HAP-1 (cell line): Measurements from ENCODE around the gene FABP1.
A peak's percentile ranks its signal among the peaks of the same experiment; 100 is the strongest.

Source experiments
- DNase-seq, 2 experiments: peaks; one replicate each; pipeline ENCODE4 v3.0.0-alpha.2; 2016 to 2020; ENCODE audit warnings: low spot score in 2 of 2
- H3K27me3 ChIP-seq: fragments of 250-450 bp; sonication (Bioruptor Pico); 2 replicates; pipeline ENCODE4 v1.5.1; 2020; ENCODE audit warnings: low read depth, mild to moderate bottlenecking, moderate library complexity
- H3K36me3 ChIP-seq: fragments of 250-450 bp; sonication (Bioruptor Pico); replicated peaks from 2 replicates; pipeline ENCODE4 v1.5.1; 2020; ENCODE audit warnings: mild to moderate bottlenecking
- H3K4me1 ChIP-seq: fragments of 250-450 bp; sonication (Bioruptor Pico); 2 replicates; pipeline ENCODE4 v1.5.1; 2020; ENCODE audit warnings: mild to moderate bottlenecking
- H3K4me3 ChIP-seq: fragments of 250-450 bp; sonication (Bioruptor Pico); 2 replicates; pipeline ENCODE4 v1.5.1; 2020; ENCODE audit warnings: mild to moderate bottlenecking, moderate library complexity
- H3K9me3 ChIP-seq: fragments of 250-450 bp; sonication (Bioruptor Pico); 2 replicates; pipeline ENCODE4 v1.5.1; 2020; ENCODE audit warnings: mild to moderate bottlenecking, moderate library complexity
- in situ Hi-C: fragments of 300-500 bp; cut with MboI; formaldehyde crosslinking; loops from 3 replicates; pipeline ENCODE4 v1.14.3; 2020; ENCODE audit warnings: low sequenced_read_pairs, inconsistent platforms, mixed read lengths

FABP1 gene

GRCh38 chr2:88115825-88116518 is 11.9 kb downstream of the FABP1 start:
- in situ Hi-C loops: no loop called here
- no peak for DNase-seq
- Histone ChIP-seq H3K36me3 (no peaks in the 10 kb centered on the region), H3K4me1 (no peaks in the 10 kb centered on the region), H3K4me3 (no peak overlapping the region), H3K9me3 (no peaks in the 10 kb centered on the region), H3K27me3 (no peaks in the 10 kb centered on the region)

- in situ Hi-C loops: no loop called here
- no peaks in the 10 kb centered on the region for H3K4me1 ChIP-seq
- H3K27me3 ChIP-seq: no peaks in the 10 kb centered on the region
- no peaks in the 10 kb centered on the region for H3K36me3 ChIP-seq
- no peaks in the 10 kb centered on the region for H3K9me3 ChIP-seq
- no peak overlapping the region for H3K4me3 ChIP-seq
- DNase-seq: no peak
These were observed 13.0 kb downstream of the FABP1 start for GRCh38 chr2:88114889-88115288.

- H3K4me1 ChIP-seq: no peaks in the 10 kb centered on the region
- no peaks in the 10 kb centered on the region for H3K9me3 ChIP-seq
- no peaks in the 10 kb centered on the region for H3K27me3 ChIP-seq
- H3K4me3 ChIP-seq: no peak overlapping the region
- no peak for DNase-seq
- no peaks in the 10 kb centered on the region for H3K36me3 ChIP-seq
- in situ Hi-C loops: no loop called here
These were observed 14.8 kb downstream of the FABP1 start for GRCh38 chr2:88113069-88113468.

GRCh38 chr2:88110830-88111229 is 17.0 kb downstream of the FABP1 start:
- Histone ChIP-seq H3K4me1 (no peaks in the 10 kb centered on the region), H3K4me3 (no peak overlapping the region), H3K9me3 (no peaks in the 10 kb centered on the region), H3K27me3 (no peaks in the 10 kb centered on the region), H3K36me3 (no peaks in the 10 kb centered on the region)
- in situ Hi-C loops: no loop called here
- no peak for DNase-seq

GRCh38 chr2:88108796-88109195 is 19.1 kb downstream of the FABP1 start:
- Histone ChIP-seq H3K9me3 (no peaks in the 10 kb centered on the region), H3K4me3 (no peak overlapping the region), H3K36me3 (no peaks in the 10 kb centered on the region), H3K4me1 (no peaks in the 10 kb centered on the region), H3K27me3 (no peaks in the 10 kb centered on the region)
- in situ Hi-C loops: no loop called here
- no peak for DNase-seq

- no peak for DNase-seq
- no peaks in the 10 kb centered on the region for H3K36me3 ChIP-seq
These were observed 27.4 kb downstream of the FABP1 start for GRCh38 chr2:88100489-88100858.

GRCh38 chr2:88099798-88100488 is 27.9 kb downstream of the FABP1 start:
- peak; percentile 24 to 77 for DNase-seq
- H3K27me3 ChIP-seq: 0 out of 2 replicates have a peak, but pooled peaks cover 2% of the 10 kb centered on the region

More at GRCh38 chr2:88100489-88100858, 27.4 kb downstream of the FABP1 start:
- in situ Hi-C loops: no loop called here
- 0 out of 2 replicates have a peak, but pooled peaks cover 2% of the 10 kb centered on the region for H3K27me3 ChIP-seq
- H3K9me3 ChIP-seq: no peaks in the 10 kb centered on the region
- no peaks in the 10 kb centered on the region for H3K4me1 ChIP-seq
- no peak overlapping the region for H3K4me3 ChIP-seq

GRCh38 chr2:88098558-88098900 is 29.3 kb downstream of the FABP1 start:
- Histone ChIP-seq H3K9me3 (no peaks in the 10 kb centered on the region), H3K27me3 (0 out of 2 replicates have a peak, but pooled peaks cover 2% of the 10 kb centered on the region), H3K36me3 (no peaks in the 10 kb centered on the region), H3K4me3 (no peak overlapping the region), H3K4me1 (no peaks in the 10 kb centered on the region)
- no peak for DNase-seq
- in situ Hi-C loops: no loop called here

More at GRCh38 chr2:88099798-88100488, 27.9 kb downstream of the FABP1 start:
- Histone ChIP-seq H3K36me3 (no peaks in the 10 kb centered on the region), H3K4me3 (no peak overlapping the region), H3K9me3 (no peaks in the 10 kb centered on the region), H3K4me1 (no peaks in the 10 kb centered on the region)
- in situ Hi-C loops: no loop called here

GRCh38 chr2:88097891-88098557 is 29.8 kb downstream of the FABP1 start:
- no peak overlapping the region for H3K4me3 ChIP-seq
- no peaks in the 10 kb centered on the region for H3K9me3 ChIP-seq
- in situ Hi-C loops: no loop called here
- no peaks in the 10 kb centered on the region for H3K4me1 ChIP-seq
- no peaks in the 10 kb centered on the region for H3K36me3 ChIP-seq
- H3K27me3 ChIP-seq: 0 out of 2 replicates have a peak, but pooled peaks cover 2% of the 10 kb centered on the region
- no peak for DNase-seq

- H3K9me3 ChIP-seq: no peaks in the 10 kb centered on the region
- no peaks in the 10 kb centered on the region for H3K36me3 ChIP-seq
- in situ Hi-C loops: no loop called here
- no peaks in the 10 kb centered on the region for H3K4me1 ChIP-seq
- H3K27me3 ChIP-seq: 0 out of 2 replicates have a peak, but pooled peaks cover 2% of the 10 kb centered on the region
- no peak overlapping the region for H3K4me3 ChIP-seq
- DNase-seq: no peak
These were observed 30.7 kb downstream of the FABP1 start for GRCh38 chr2:88097192-88097591.

GRCh38 chr2:88096708-88097107 is 31.2 kb downstream of the FABP1 start:
- Histone ChIP-seq H3K36me3 (no peaks in the 10 kb centered on the region), H3K4me1 (no peaks in the 10 kb centered on the region), H3K9me3 (no peaks in the 10 kb centered on the region), H3K4me3 (no peak overlapping the region), H3K27me3 (0 out of 2 replicates have a peak, but pooled peaks cover 2% of the 10 kb centered on the region)
- in situ Hi-C loops: no loop called here
- DNase-seq: no peak

GRCh38 chr2:88095022-88095421 is 32.8 kb downstream of the FABP1 start:
- no peak for DNase-seq
- H3K36me3 ChIP-seq: no peaks in the 10 kb centered on the region
- no peaks in the 10 kb centered on the region for H3K9me3 ChIP-seq
- no peak overlapping the region for H3K4me3 ChIP-seq
- H3K27me3 ChIP-seq: 0 out of 2 replicates have a peak, but pooled peaks cover 2% of the 10 kb centered on the region
- no peaks in the 10 kb centered on the region for H3K4me1 ChIP-seq
- in situ Hi-C loops: no loop called here

GRCh38 chr2:88092773-88093172 is 35.1 kb downstream of the FABP1 start:
- DNase-seq: no peak
- in situ Hi-C loops: no loop called here
- Histone ChIP-seq H3K4me3 (no peak overlapping the region), H3K4me1 (no peaks in the 10 kb centered on the region), H3K9me3 (no peaks in the 10 kb centered on the region), H3K27me3 (0 out of 2 replicates have a peak, but pooled peaks cover 2% of the 10 kb centered on the region), H3K36me3 (no peaks in the 10 kb centered on the region)

GRCh38 chr2:88091943-88092342 is 35.9 kb downstream of the FABP1 start:
- no peak overlapping the region for H3K4me3 ChIP-seq
- in situ Hi-C loops: no loop called here

More at GRCh38 chr2:88091943-88092342, 35.9 kb downstream of the FABP1 start:
- H3K4me1 ChIP-seq: no peaks in the 10 kb centered on the region
- no peak for DNase-seq
- H3K9me3 ChIP-seq: no peaks in the 10 kb centered on the region
- H3K27me3 ChIP-seq: no peaks in the 10 kb centered on the region
- H3K36me3 ChIP-seq: no peaks in the 10 kb centered on the region
